Loucy (cell line): ENCODE results near the gene SIGLEC12.
A peak's percentile ranks its signal among the peaks of the same experiment; 100 is the strongest.

ENCODE experiments used
- H2AFZ ChIP-seq: fragments of 200-600 bp; sonication (generic); 2 replicates; pipeline ENCODE4 v1.6.0; 2016; ENCODE audit warnings: antibody characterized with exemption, mild to moderate bottlenecking, low read length, moderate library complexity
- H3F3A ChIP-seq: fragments of 200-600 bp; 2 replicates; pipeline ENCODE4 v1.6.0; 2016; ENCODE audit warnings: antibody characterized with exemption, low read depth, mild to moderate bottlenecking
- H3K27me3 ChIP-seq: fragments of 200-600 bp; sonication (generic); 2 replicates; pipeline ENCODE4 v1.6.1; 2014; ENCODE audit warnings: low read length, mild to moderate bottlenecking; ENCODE audit not compliant: insufficient read depth, poor library complexity, severe bottlenecking
- H3K36me3 ChIP-seq: fragments of 200-600 bp; sonication (generic); 2 replicates; pipeline ENCODE4 v1.6.1; 2016; ENCODE audit warnings: low read length; ENCODE audit not compliant: insufficient read depth
- H3K4me1 ChIP-seq: fragments of 200-600 bp; sonication (generic); 2 replicates; pipeline ENCODE4 v1.5.1; 2014; ENCODE audit warnings: low read length, mild to moderate bottlenecking; ENCODE audit not compliant: insufficient read depth, poor library complexity, severe bottlenecking
- H3K4me2 ChIP-seq: fragments of 200-600 bp; sonication (generic); 2 replicates; pipeline ENCODE4 v1.6.0; 2014; ENCODE audit warnings: antibody characterized with exemption, low read length, low read depth, mild to moderate bottlenecking; ENCODE audit not compliant: poor library complexity, severe bottlenecking
- H3K4me3 ChIP-seq: fragments of 200-600 bp; sonication (generic); 2 replicates; pipeline ENCODE4 v1.5.1; 2014; ENCODE audit warnings: low read length, mild to moderate bottlenecking, mixed read lengths; ENCODE audit not compliant: poor library complexity, severe bottlenecking
- H3K79me2 ChIP-seq: fragments of 200-600 bp; sonication (generic); 2 replicates; pipeline ENCODE4 v1.6.1; 2014; ENCODE audit warnings: low read length; ENCODE audit not compliant: insufficient read depth
- H3K9ac ChIP-seq: fragments of 200-600 bp; sonication (generic); 2 replicates; pipeline ENCODE4 v1.6.0; 2014; ENCODE audit warnings: mild to moderate bottlenecking, low read depth, low read length, moderate library complexity; ENCODE audit not compliant: poor library complexity, severe bottlenecking
- H3K9me2 ChIP-seq: fragments of 200-600 bp; sonication (generic); replicated peaks from 2 replicates; pipeline ENCODE4 v1.6.1; 2016; ENCODE audit warnings: low read depth, low read length, mixed read lengths
- H3K9me3 ChIP-seq: fragments of 200-600 bp; sonication (generic); 2 replicates; pipeline ENCODE4 v1.6.1; 2014; ENCODE audit warnings: mild to moderate bottlenecking, antibody characterized with exemption, low read length, low read depth; ENCODE audit not compliant: insufficient read depth
- H4K20me1 ChIP-seq: fragments of 200-600 bp; sonication (generic); 2 replicates; pipeline ENCODE4 v1.6.0; 2014; ENCODE audit warnings: antibody characterized with exemption, low read length, mild to moderate bottlenecking; ENCODE audit not compliant: insufficient read depth, poor library complexity, severe bottlenecking
- EZH2phosphoT487 ChIP-seq: fragments of 200-600 bp; IDR thresholded peaks from 2 replicates; pipeline ENCODE4 v1.6.1; 2018; ENCODE audit warnings: antibody characterized with exemption, mild to moderate bottlenecking, moderate library complexity, borderline replicate concordance
- TF ChIP-seq, protein P1 (sequence below): fragments of 200-600 bp; sonication (generic); conservative IDR thresholded peaks from 2 replicates; pipeline ENCODE4 v1.5.1; 2014; ENCODE audit warnings: mild to moderate bottlenecking, antibody characterized with exemption, low read length

SIGLEC12 gene

DNA sequence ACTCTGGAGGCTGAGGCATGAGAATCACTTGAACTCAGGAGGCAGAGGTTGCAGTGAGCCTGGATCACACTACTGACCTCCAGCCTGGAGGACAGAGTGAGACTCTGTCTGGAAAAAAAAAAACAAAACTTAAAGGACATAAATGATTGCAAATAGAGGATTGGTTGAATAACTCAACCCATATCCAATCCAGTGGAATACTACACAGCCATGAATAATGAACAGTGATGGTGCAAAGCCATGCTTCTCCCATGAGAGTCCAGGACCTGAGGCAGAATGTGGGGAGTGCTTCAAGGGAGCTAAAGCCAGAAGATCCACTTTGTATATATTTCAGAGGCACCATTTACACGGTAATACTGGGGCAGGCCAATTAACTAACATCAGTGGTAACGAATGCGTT, 25.4 kb downstream of the SIGLEC12 start:
- Histone ChIP-seq H3K36me3 (no peaks in the 10 kb centered on the region), H3K9ac (no peak overlapping the region), H3K9me2 (no peaks in the 10 kb centered on the region), H3K79me2 (no peaks in the 10 kb centered on the region), H3K4me1 (no peaks in the 10 kb centered on the region), H4K20me1 (no peaks in the 10 kb centered on the region), H2AFZ (no peak overlapping the region), H3K27me3 (no peaks in the 10 kb centered on the region), H3K9me3 (no peaks in the 10 kb centered on the region), H3K4me3 (no peak overlapping the region), H3K4me2 (no peak overlapping the region), H3F3A (no peaks in the 10 kb centered on the region)
- TF ChIP-seq, protein P1, sequence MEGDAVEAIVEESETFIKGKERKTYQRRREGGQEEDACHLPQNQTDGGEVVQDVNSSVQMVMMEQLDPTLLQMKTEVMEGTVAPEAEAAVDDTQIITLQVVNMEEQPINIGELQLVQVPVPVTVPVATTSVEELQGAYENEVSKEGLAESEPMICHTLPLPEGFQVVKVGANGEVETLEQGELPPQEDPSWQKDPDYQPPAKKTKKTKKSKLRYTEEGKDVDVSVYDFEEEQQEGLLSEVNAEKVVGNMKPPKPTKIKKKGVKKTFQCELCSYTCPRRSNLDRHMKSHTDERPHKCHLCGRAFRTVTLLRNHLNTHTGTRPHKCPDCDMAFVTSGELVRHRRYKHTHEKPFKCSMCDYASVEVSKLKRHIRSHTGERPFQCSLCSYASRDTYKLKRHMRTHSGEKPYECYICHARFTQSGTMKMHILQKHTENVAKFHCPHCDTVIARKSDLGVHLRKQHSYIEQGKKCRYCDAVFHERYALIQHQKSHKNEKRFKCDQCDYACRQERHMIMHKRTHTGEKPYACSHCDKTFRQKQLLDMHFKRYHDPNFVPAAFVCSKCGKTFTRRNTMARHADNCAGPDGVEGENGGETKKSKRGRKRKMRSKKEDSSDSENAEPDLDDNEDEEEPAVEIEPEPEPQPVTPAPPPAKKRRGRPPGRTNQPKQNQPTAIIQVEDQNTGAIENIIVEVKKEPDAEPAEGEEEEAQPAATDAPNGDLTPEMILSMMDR, result no peak
- no peak for TF ChIP-seq EZH2phosphoT487

DNA sequence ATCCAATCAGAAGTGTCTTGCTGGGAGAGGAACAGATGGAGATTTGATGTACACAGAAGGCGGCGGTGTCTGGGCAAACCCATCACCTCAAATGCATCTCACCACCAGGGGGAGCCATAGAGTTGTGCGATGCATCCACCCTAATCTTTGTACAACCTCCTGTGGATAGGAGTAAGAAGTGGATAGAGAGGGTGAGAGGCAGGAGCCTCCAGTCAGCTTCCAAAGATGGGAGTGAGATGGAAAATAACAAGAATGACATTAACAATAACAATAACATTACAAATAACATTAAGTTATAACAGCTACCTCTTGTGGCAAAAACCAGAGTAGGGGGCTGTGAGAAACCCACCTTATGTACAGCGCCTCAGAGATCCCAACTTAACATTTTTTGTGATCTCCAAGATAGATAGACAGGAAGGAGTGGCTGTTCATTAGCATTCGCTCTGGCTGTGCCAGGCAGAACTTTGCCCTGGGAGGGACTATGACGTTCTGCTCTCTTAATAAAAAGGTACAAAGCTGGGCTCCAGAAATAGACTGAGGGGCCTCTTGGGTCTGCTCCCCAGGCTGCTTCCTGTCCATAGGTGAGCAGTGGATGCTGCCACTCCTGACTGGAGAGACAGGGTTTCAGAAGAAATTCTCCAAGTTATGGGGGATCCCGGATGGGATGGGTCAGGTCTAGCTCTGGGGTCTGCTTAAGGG, 28.4 kb downstream of the SIGLEC12 start:
- H3F3A ChIP-seq, result no peaks in the 10 kb centered on the region
- H4K20me1 ChIP-seq, result no peaks in the 10 kb centered on the region
- no peak overlapping the region for H3K4me3 ChIP-seq
- no peaks in the 10 kb centered on the region for H3K9me3 ChIP-seq
- no peaks in the 10 kb centered on the region for H3K27me3 ChIP-seq
- H3K9me2 ChIP-seq, result no peaks in the 10 kb centered on the region
- TF ChIP-seq, protein P1, result peak; percentile 85
- no peak for TF ChIP-seq EZH2phosphoT487
- H3K9ac ChIP-seq, result no peak overlapping the region
- peaks cover 16% of the 10 kb centered on the region for H3K4me1 ChIP-seq
- H3K4me2 ChIP-seq, result no peak overlapping the region
- H3K79me2 ChIP-seq, result peaks cover 16% of the 10 kb centered on the region
- H3K36me3 ChIP-seq, result no peaks in the 10 kb centered on the region
- no peak overlapping the region for H2AFZ ChIP-seq

DNA sequence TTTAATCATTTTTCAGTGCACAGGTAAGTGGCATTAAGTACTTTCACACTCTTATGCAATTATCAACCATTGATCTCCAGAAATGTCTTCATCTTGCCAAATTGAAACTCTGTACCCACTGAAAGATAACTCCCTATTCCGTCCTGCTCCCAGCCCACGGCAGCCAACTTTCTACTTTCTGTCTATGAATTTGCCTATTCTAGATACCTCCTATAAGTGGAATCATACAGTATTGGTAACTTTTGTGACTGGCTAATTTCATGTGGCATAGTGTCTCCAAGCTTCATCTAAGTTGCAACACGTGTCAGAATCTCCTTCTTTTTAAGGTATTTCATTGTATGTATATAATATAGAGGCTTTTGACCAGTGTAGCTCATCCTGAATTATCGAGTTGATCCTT, 29.0 kb downstream of the SIGLEC12 start:
- Histone ChIP-seq H3K4me2 (no peak overlapping the region), H3K79me2 (peaks cover 16% of the 10 kb centered on the region), H3K4me1 (peaks cover 21% of the 10 kb centered on the region), H3K27me3 (no peaks in the 10 kb centered on the region), H3K36me3 (no peaks in the 10 kb centered on the region), H3K9ac (no peak overlapping the region), H3K9me2 (no peaks in the 10 kb centered on the region), H3K9me3 (no peaks in the 10 kb centered on the region), H4K20me1 (no peaks in the 10 kb centered on the region), H2AFZ (no peak overlapping the region), H3F3A (peaks cover 2% of the 10 kb centered on the region; the same call in 1 of the 2 replicates), H3K4me3 (no peak overlapping the region)
- no peak for TF ChIP-seq EZH2phosphoT487

DNA sequence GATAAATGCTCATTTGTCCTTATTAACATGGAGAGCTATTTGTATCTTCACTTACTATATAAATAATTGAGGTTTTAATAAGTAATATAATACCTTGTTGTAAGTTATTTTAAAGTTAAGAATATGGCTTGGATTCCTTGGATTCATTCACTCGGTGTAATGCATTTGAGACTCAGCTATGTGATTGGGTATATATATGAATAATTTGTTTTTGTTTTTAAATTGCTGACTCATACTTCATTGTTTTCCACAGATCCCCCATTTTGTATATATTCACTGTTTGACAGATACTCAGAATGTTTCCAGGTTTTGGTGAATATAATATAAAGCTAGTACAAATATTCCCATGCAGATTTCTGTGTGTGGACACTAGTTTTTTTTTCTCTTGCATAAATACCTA, 30.1 kb downstream of the SIGLEC12 start:
- Histone ChIP-seq H3K79me2 (peaks cover 16% of the 10 kb centered on the region), H3K4me2 (no peak overlapping the region), H3K4me1 (peaks cover 32% of the 10 kb centered on the region), H3F3A (peaks cover 7% of the 10 kb centered on the region; the same call in 1 of the 2 replicates), H3K27me3 (no peaks in the 10 kb centered on the region), H3K9me3 (no peaks in the 10 kb centered on the region), H3K36me3 (no peaks in the 10 kb centered on the region), H3K9me2 (no peaks in the 10 kb centered on the region), H4K20me1 (no peaks in the 10 kb centered on the region), H3K9ac (no peak overlapping the region), H2AFZ (no peak overlapping the region), H3K4me3 (no peak overlapping the region)
- no peak for TF ChIP-seq EZH2phosphoT487
- TF ChIP-seq, protein P1, result no peak
